Left cardiac atrium (tissue), 4 donors: ENCODE results near the gene CBFA2T3. TPM values are rescaled to one million over a fixed set of nuclear protein-coding genes. Genes with fewer than 3 reads are reported as not detected.
"Not testable (repeated sequence)": the region's sequence is repeated elsewhere in the genome, so short reads cannot be mapped to it uniquely, and the experiment has no call there.

Source experiments
- ATAC-seq, 2 donors: fragments of 200-7000 bp; cut with Tn5 transposase; one replicate each; pipeline ENCODE4 v1.9.1; 2020; ENCODE audit warnings: mild to moderate bottlenecking in 2 of 2, moderate library complexity in 2 of 2
- DNase-seq: peaks from one replicate; pipeline ENCODE4 v3.0.0-alpha.2; 2020
- intact Hi-C, 2 donors: fragments of 100-400 bp; cut with DNase I; formaldehyde crosslinking; loops; one replicate each; pipeline versions ENCODE4 v1.14.1 to v1.15.1; 2022 to 2023
- long read RNA-seq: library from polyadenylated mRNA; unstranded; transcript quantifications from one replicate; pipeline ENCODE4 v2.0.0, GENCODE V29; 2021
- total RNA-seq, 2 donors: library from RNA; stranded (reverse); fragmentation: NEBNext Ultra II Directional; extraction: Animal tissue kit (Norgen Biotek cat#: 25700); gene quantifications; one replicate each; pipeline ENCODE4 v1.2.1, GENCODE V29; 2021
- donor health status: DM: no; HTN: yes; CAD: no.
- donor health status: DM: no; HTN: yes; CAD: no; lungs with severe emphysema.
- donor health status: DM: yes; HTN: yes; CAD: no.
- donor health status: Dilated cardiomyopathy.

Gene CBFA2T3
- 1 to 10 TPM; 6.5 to 6.6 TPM for total RNA-seq
- long read RNA-seq, partial matches to known transcripts: 8 of 9 reads
- long read RNA-seq, other reads (novel, unspliced or antisense): 1 of 9 reads

GRCh38 chr16:88977018-88977811, at the start of gene CBFA2T3:
CBFA2T3 (minus strand) TSS chr16:88977207; CDS start chr16:88976807, 400 bp downstream.
- intact Hi-C loops: no loop called here
- DNase-seq (peak; percentile 80), ATAC-seq (peak; percentile 81 to 87)

- intact Hi-C loops: no loop called here
- ATAC-seq (no peak), DNase-seq (peak; percentile 1)
Observed at GRCh38 chr16:89026121-89026612, 49.2 kb upstream of the CBFA2T3 start.

- ATAC-seq (no peak), DNase-seq (peak; percentile 1)
- intact Hi-C loops: no loop called here
Observed at GRCh38 chr16:89025636-89026035, 48.6 kb upstream of the CBFA2T3 start.

- no peak for ATAC-seq
- intact Hi-C loops: no loop called here
- DNase-seq: peak; percentile 5
Observed at GRCh38 chr16:89024546-89025060, 47.6 kb upstream of the CBFA2T3 start.

- ATAC-seq: no peak
- DNase-seq: peak; percentile 8
- intact Hi-C loops: no loop called here
Observed at GRCh38 chr16:89023621-89024511, 46.9 kb upstream of the CBFA2T3 start.

GRCh38 chr16:89023151-89023551, 46.1 kb upstream of the CBFA2T3 start:
- ATAC-seq: no peak
- intact Hi-C loops: no loop called here
- no peak for DNase-seq

DNA sequence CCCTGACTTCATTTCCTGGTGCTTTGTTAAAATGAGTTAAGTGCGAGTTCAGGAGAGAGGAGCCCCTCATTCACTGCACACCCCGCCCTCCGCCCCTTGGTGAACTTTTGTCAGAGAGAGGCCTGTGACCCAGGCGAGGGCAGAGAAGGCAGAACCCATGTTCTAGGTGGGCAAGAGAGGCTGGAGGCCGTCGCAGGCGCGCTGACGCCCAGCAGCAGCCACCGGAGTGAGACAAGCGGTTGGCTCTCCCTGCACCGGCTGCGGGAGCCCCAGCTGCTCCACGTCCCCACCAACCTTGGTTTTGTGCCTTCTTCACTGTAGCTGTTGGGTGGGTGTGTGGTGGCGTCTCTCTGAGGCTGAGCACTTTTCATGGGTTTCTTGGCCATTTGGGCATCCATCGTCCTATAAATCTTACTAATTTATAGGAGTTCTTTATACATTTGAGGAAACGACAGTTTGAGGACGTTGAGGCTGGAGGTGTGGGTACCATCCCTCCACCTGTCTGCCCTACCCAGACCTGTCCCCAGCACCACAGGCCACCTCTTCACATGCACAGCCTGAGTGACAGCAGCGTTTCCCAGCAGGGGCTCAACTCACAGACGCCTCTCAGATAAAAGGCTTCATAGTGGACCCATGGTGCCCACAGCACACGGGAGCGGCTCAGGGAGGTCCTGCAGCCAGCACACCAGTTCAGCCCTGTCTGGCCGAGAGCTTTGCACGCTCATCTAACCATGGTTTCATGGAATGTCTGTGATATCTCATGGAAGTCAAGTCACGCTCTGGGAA, 45.2 kb upstream of the CBFA2T3 start:
- DNase-seq (peak; percentile 7), ATAC-seq (no peak)
- intact Hi-C loops: no loop called here

DNA sequence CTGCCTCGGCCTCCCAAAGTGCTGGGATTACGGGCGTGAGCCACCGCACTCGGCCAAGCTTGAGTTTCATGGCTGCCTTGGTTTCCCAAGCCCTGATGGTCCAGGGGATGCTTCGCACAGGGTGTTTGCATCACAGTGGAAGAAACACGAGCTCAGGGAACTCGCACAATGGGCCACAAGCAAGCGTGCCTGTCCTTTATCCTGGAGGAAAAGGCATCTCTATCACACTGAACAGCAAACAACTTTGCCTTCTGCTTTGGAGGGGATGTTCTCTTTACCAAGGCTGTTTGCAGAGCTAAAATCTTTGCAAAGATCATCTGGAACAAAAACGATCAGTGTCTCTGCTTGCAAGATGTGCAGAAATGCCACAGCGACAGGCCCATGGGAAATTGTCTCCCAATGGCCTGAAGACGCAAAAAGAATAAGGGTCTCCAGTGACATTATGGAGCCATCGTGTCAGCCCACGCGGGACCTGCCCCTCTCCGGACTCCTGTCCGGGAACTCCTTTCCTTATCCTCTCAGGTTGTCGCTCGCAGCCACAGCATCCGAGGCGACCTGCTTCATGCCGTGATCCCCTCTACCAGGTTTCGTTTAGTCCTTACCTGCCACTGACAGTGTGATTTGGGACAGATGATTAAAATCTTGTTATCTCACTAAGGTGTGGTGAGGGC, 44.1 kb upstream of the CBFA2T3 start:
- ATAC-seq (no peak), DNase-seq (peak; percentile 3)
- intact Hi-C loops: no loop called here

GRCh38 chr16:89020068-89020924, 43.3 kb upstream of the CBFA2T3 start:
- intact Hi-C loops: no loop called here
- ATAC-seq (no peak), DNase-seq (peak; percentile 20)

GRCh38 chr16:89019511-89019910, 42.5 kb upstream of the CBFA2T3 start:
- ATAC-seq: no peak
- intact Hi-C loops: no loop called here
- peak; percentile 13 for DNase-seq

GRCh38 chr16:89018282-89019158, 41.5 kb upstream of the CBFA2T3 start:
- peak; percentile 14 for DNase-seq
- intact Hi-C loops: no loop called here
- no peak for ATAC-seq

DNA sequence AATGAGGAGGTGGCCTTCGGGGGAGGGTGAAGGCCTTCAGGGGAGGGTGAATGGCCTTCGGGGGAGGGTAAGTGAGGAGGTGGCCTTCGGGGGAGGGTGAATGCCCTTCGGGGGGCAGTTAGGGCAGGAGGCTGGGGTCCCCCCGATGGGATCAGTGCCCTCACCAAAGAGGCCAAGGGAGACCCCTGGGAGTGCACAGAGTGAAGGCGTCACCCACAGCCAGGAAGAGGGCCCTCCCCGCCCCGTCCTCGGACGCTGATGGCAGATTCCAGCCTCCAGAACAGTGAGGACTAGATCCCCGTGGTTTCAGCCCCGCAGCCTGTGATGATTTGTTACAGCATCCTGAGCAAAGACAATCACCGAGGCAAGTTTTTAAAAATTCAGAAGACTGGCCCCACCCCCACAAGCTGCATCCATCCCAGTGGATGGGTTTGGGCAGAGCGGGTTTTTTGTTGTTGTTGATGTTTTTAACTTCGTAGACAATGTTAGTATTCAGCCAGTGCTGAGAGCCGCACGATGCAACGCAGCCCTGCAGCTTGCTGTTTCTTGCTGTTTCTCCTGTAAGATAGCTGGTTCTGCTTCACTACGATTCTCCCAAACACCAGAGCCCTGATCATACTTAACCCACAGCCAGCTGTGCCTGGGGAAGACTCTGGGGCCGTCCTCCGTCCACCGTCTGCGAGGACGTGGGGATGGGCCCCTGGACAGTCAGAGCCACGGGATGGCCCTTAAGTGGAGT, 40.7 kb upstream of the CBFA2T3 start:
- DNase-seq (peak; percentile 10), ATAC-seq (no peak)
- intact Hi-C loops: no loop called here

DNA sequence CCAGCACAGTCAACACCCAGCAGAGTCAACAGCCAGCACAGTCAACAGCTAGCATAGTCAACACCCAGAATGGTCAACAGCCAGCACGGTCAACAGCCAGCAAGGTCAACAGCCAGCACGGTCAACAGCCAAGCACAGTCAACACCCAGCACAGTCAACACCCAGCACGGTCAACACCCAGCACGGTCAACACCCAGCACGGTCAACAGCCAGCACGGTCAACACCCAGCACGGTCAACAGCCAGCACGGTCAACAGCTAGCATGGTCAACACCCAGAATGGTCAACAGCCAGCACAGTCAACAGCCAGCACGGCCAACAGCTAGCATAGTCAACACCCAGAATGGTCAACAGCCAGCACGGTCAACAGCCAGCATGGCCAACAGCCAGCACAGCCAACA, 39.6 kb upstream of the CBFA2T3 start:
- DNase-seq, ATAC-seq, intact Hi-C loops: not testable (repeated sequence)

- peak; percentile 7 for DNase-seq
- intact Hi-C loops: no loop called here
- ATAC-seq: no peak
Observed at GRCh38 chr16:89015271-89015859, 38.4 kb upstream of the CBFA2T3 start.
